T follicular helper cell (primary cell): ENCODE data around the gene MINDY2.
"Not testable (repeated sequence)": the region's sequence is repeated elsewhere in the genome, so short reads cannot be mapped to it uniquely, and the experiment has no call there.

Experiments used
- DNase-seq: peaks from one replicate; pipeline ENCODE4 v3.0.0-alpha.2; 2020; ENCODE audit warnings: low read depth

MINDY2 gene

GRCh38 chr15:58880320-58880719 lies 109.2 kb downstream of the MINDY2 start:
- no peak for DNase-seq

- DNase-seq = no peak
Observed at GRCh38 chr15:58882243-58882642, 111.1 kb downstream of the MINDY2 start.

- not testable (repeated sequence) for DNase-seq
Observed at GRCh38 chr15:58883926-58884325, 112.8 kb downstream of the MINDY2 start.

GRCh38 chr15:58886921-58887320 lies 115.8 kb downstream of the MINDY2 start:
- DNase-seq = no peak

GRCh38 chr15:58889363-58889762 lies 118.3 kb downstream of the MINDY2 start:
- DNase-seq = no peak

GRCh38 chr15:58898150-58898680 lies 127.1 kb downstream of the MINDY2 start:
- DNase-seq = no peak

- DNase-seq = no peak
Observed at GRCh38 chr15:58900631-58901030, 129.5 kb downstream of the MINDY2 start.

GRCh38 chr15:58908550-58909309 lies 137.6 kb downstream of the MINDY2 start:
- DNase-seq = no peak

- DNase-seq = no peak
Observed at GRCh38 chr15:58909616-58910015, 138.5 kb downstream of the MINDY2 start.

GRCh38 chr15:58910456-58910855 lies 139.4 kb downstream of the MINDY2 start:
- DNase-seq = no peak
